ENCODE measurements around the gene RAMAC.

RAMAC gene

GRCh38 chr15:82999905-83000671 lies 14.1 kb downstream of the RAMAC start:
- peak overlapping the region; percentile 81 for H3K27ac ChIP-seq
- TF ChIP-seq, protein P1, sequence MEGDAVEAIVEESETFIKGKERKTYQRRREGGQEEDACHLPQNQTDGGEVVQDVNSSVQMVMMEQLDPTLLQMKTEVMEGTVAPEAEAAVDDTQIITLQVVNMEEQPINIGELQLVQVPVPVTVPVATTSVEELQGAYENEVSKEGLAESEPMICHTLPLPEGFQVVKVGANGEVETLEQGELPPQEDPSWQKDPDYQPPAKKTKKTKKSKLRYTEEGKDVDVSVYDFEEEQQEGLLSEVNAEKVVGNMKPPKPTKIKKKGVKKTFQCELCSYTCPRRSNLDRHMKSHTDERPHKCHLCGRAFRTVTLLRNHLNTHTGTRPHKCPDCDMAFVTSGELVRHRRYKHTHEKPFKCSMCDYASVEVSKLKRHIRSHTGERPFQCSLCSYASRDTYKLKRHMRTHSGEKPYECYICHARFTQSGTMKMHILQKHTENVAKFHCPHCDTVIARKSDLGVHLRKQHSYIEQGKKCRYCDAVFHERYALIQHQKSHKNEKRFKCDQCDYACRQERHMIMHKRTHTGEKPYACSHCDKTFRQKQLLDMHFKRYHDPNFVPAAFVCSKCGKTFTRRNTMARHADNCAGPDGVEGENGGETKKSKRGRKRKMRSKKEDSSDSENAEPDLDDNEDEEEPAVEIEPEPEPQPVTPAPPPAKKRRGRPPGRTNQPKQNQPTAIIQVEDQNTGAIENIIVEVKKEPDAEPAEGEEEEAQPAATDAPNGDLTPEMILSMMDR (conservative IDR thresholded peaks at IDR 0.05), result peak; percentile 93

- H3K27ac ChIP-seq, result peak overlapping the region; percentile 81
Observed at GRCh38 chr15:83000672-83001031, 14.6 kb downstream of the RAMAC start.

- peak overlapping the region; percentile 84 for H3K27ac ChIP-seq
- TF ChIP-seq, protein P1 (conservative IDR thresholded peaks at IDR 0.05), result peak; percentile 79
Observed at GRCh38 chr15:83010709-83011270, 24.8 kb downstream of the RAMAC start.

DNA sequence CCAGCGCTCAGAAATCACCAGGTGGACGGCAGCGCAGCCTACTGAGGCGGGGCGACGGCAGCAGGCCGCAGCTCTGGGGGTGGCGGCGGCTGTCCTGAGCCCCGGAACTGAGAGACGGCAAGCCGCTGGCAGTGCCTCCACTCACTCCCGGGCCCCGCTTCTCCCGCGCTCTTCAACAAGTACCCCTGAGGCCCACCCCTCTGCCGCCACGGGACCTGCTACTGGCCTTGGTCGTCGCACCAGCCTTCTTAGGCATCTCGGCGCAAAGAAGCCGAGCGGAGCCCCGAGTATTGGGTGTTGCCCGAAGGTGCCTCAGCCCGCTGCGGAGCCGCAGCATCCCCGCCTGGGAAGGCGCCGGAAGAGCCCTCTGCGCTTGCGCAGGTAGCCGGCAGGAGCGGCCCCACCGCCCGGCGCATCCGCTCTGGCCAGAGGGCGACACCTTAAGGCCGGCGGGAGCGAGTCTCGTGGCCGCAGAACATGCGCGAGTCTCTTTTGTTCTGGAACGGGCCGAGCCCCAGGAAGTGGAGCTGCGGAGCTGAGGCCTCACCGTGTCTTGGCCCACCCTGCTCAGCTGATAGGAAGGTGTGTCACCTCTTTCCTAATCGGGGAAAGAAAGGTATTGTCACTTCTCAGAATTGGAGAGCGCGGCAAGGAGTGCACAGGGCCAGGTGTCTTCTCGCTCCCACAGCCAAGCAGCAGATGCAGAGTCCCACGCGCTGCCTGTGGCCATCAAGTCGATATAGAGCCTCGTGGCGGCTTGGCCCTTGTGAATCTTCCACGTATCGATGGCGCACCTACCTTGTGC lies 25.5 kb downstream of the RAMAC start, which contains the start of gene C15orf40:
C15orf40 (minus strand) TSS at position 369 of the 805 bp plus-strand sequence; CDS start at position 337, 32 bp downstream.
- peak within 1 kb of the TSS; percentile 84 for H3K27ac ChIP-seq
- TF ChIP-seq, protein P1 (conservative IDR thresholded peaks at IDR 0.05), result peak; percentile 94

GRCh38 chr15:83012076-83012426 lies 26.0 kb downstream of the RAMAC start:
- H3K27ac ChIP-seq, result peak overlapping the region; percentile 84
- TF ChIP-seq, protein P1 (conservative IDR thresholded peaks at IDR 0.05), result no peak

- no peak overlapping the region for H3K27ac ChIP-seq
- TF ChIP-seq, protein P1 (conservative IDR thresholded peaks at IDR 0.05), result no peak
Observed at GRCh38 chr15:83012636-83013035, 26.6 kb downstream of the RAMAC start.

DNA sequence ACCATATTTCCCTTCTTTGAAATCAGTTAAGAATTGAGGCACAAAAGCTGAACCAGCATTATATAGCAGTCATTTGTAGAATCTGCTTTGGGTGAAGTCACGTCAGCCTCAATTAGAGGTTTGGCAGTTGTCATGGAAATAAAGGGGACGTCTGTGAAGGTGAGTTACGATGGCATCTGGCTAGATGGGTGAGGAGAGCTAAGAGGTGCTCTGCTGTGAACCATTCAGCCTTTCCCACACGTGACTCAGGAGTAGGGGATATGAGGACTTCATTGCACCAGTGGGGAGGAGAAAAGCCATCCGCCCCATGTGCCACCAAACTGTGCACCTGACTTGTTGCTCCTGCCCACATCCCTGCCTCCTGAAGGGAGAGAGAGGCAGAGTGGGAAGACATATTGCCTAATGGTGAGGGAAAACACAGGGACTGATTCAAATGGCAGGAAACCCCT lies 28.2 kb downstream of the RAMAC start:
- H3K27ac ChIP-seq, result no peak overlapping the region
- TF ChIP-seq, protein P1 (conservative IDR thresholded peaks at IDR 0.05), result no peak
